H1 (cell line): ENCODE results near the gene PTPA. TPM values are rescaled to one million over a fixed set of nuclear protein-coding genes. Genes with fewer than 3 reads are reported as not detected.

Experiments
- CHD2 ChIP-seq: IDR thresholded peaks from 2 replicates; pipeline ENCODE4 v1.6.1; 2012; ENCODE audit warnings: low read length, improper control_type of control experiment
- HDAC2 ChIP-seq, 2 experiments: fragments of 300-600 bp in 1 of 2; sonication (generic) in 1 of 2; IDR thresholded peaks; 2 replicates each; pipeline ENCODE4 v1.6.1; 2011 to 2012; ENCODE audit warnings: low read depth in 2 of 2, low read length in 2 of 2, mild to moderate bottlenecking in 2 of 2, moderate library complexity in 2 of 2, borderline replicate concordance in 1 of 2, inconsistent platforms in 1 of 2
- NRF1 ChIP-seq: IDR thresholded peaks from 2 replicates; pipeline ENCODE4 v1.6.1; 2011; ENCODE audit warnings: mild to moderate bottlenecking, low read depth, low read length, improper control_type of control experiment
- POLR2A ChIP-seq, 2 experiments: IDR thresholded peaks; 1 replicate in 1 of 2; 2 replicates in 1 of 2; pipeline ENCODE4 v1.6.1; 2011; ENCODE audit warnings: low read depth in 2 of 2, low read length in 2 of 2, mild to moderate bottlenecking in 2 of 2; ENCODE audit errors: control extremely low read depth in 1 of 2
- RAD21 ChIP-seq, 2 experiments: IDR thresholded peaks in 1 of 2; conservative IDR thresholded peaks in 1 of 2; 2 replicates each; pipeline ENCODE4 v1.6.1; 2011; ENCODE audit warnings: low read depth in 2 of 2, low read length in 2 of 2, improper control_type of control experiment in 1 of 2, inconsistent platforms in 1 of 2, mild to moderate bottlenecking in 1 of 2, moderate library complexity in 1 of 2
- YY1 ChIP-seq: IDR thresholded peaks from 2 replicates; pipeline ENCODE4 v1.6.1; 2011; ENCODE audit warnings: low read depth, mild to moderate bottlenecking, low read length
- polyA plus RNA-seq, 7 experiments: library from polyadenylated mRNA; depleted of rRNA in 3 of 7; stranded (reverse) in 5 of 7; unstranded in 2 of 7; fragments of >200 nt in 5 of 7; fragments of 200-250 nt in 2 of 7; gene quantifications; 1 replicate in 5 of 7; 2 replicates in 1 of 7; 4 replicates in 1 of 7; pipeline versions ENCODE4 v1.2.1 to v1.2.3, GENCODE V29; 2011 to 2013; ENCODE audit warnings: missing spikeins in 2 of 7, mixed read lengths in 2 of 7
- total RNA-seq: library from RNA; stranded (reverse); fragmentation: NEBNext Ultra II Directional; extraction: Animal tissue kit (Norgen Biotek cat#: 25700); gene quantifications from 2 replicates; pipeline ENCODE4 v1.2.1, GENCODE V29; 2021

The PTPA gene
- total and polyA plus RNA-seq, 2 of the 8 experiments (the other 6 are each of a cell fraction or from before 2014, with no cell fraction given), result 114 to 145 TPM

DNA sequence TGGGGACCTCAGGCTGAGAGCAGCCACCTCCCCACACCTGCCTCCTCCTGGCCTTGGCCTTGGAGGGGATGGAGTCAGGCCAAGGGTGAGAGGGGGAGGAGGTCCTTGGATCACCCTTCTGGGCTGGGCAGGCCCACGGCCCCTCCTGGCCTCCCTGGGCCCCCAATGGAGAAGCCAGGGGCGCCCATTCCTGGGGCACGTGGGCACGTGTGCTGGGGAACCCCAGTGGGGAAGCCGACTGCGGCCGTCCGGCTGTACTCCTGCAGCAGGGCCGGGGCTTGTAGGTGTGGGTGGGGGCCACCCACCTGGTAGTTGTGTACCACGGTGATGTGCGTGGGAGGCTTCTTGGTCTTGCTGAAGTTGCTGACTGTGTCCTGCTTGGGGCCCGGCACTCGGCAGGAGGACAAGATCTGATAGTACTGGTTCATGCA is 9.1 kb upstream of the PTPA start (continued):
- TF ChIP-seq NRF1, result no peak
- TF ChIP-seq RAD21 (IDR thresholded peaks at IDR 0.05 in 1 of 2, conservative IDR thresholded peaks at IDR 0.05 in 1 of 2; ENCODE audit: low read depth in 2 of 2, low read length in 2 of 2), result no peak
- TF ChIP-seq CHD2, result no peak
- TF ChIP-seq POLR2A (IDR thresholded peaks at IDR 0.05; ENCODE audit: control extremely low read depth in 1 of 2, low read depth in 2 of 2, low read length in 2 of 2), result no peak
- no peak for TF ChIP-seq YY1
- no peak for TF ChIP-seq HDAC2 (IDR thresholded peaks at IDR 0.05; ENCODE audit: borderline replicate concordance in 1 of 2, low read depth in 2 of 2, low read length in 2 of 2)
